Measurements from ENCODE around the gene MED23.

Gene MED23

DNA sequence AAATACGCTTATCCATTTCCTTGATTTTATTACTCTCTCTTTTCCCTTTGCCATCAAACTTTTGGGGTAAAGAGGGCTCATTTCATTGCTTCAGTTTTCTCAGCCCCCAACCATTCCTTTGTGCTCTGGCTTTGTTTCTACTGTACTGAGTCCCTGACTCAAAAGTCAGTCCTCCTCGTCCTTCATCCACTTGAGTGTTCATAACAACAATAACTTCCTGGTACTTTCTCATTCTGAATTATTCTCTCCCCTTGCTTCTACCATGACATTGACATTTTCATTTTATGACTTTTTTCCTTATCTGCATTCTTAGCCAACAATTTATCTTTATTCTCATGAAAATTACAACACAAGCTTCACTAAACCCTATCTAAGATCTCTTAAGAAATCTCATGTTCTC is 10.0 kb upstream of the MED23 start:
- FAIRE-seq: no peak

DNA sequence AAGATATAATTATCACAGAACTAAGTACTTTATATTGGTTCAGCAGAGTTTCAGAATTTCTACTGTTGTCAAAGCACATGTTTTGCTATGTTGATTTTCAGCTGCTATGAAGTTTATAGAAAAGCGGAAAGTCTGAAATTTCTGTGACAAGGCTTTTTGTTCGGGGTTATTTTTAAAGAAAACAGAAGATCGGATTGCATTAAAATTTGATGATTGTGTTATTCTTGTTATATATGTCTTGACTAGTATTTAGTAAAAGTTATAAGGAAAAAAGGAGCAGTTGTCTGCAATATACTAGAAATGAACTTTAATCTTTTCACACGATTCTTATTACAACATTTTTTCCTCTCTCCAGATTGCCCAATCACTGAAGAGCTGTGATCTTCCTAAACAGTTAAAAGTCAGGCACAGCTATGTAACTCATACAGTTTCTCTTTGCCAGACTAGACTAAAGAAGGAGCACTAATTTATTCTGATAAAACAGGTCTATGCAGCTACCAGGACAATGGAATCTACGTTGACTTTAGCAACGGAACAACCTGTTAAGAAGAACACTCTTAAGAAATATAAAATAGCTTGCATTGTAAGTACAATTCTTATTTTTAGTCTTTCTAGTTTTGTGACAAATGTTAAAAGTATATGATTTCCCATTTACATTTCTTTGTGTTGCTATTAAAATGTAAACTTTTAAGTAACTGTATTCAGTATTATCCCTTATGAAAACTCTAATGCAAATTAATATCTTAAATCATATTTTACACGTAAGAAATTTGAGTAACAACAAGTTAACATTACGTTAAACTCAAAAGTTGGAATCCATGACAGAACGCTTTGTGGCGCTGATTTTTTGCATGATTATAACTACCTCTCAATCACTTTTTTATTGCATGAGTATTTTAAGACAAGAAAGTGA is 9.1 kb upstream of the MED23 start, which contains the start of gene ENPP3:
ENPP3 (plus strand) TSS at position 423 of the 913 bp plus-strand sequence; CDS start at position 506, 83 bp downstream.
- peak; percentile 83 for FAIRE-seq

DNA sequence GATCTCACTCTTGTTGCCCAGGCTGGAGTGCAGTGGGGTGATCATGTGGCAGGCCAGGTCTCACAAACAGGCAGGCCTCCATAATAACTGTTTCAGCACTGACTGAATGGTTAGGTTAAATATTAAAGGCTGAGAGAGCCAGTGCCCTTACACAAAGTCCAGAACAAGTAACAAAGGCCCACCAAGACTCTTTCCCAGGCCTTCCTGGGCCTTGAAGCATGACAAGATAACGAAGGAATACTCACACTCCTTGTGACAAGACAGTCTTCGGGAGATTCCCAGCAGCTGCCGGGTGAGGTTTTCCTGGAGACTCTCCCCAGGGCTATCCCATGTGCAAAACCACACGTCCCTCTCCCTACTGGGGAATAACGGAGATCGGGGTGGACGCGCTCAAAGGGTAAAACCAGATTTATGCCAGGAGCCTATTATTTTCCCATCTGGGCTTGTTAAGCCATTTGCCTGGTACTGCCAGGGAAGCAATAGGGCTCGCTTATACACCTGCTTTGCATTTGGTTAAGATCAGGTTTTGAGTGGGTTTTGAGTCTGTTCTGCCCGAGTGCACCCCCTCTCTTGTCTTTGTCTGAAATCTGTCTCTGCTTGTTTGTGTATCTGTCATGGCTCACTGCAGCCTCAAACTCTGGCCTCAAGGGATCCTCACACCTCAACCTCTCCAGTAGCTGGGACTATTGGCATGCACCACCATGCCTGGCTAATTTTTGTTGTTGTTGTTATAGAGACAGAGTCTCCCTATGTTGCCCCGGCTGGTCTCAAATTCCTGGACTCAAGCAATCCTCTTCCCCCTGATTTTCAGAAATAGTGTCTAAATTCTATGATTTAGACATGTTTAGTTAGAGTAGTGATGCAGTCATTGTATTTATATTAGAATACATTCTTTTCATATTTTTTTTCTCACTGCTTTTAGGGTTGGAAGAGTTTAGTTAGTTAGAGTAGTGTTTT is 7.6 kb upstream of the MED23 start:
- no peak for FAIRE-seq

DNA sequence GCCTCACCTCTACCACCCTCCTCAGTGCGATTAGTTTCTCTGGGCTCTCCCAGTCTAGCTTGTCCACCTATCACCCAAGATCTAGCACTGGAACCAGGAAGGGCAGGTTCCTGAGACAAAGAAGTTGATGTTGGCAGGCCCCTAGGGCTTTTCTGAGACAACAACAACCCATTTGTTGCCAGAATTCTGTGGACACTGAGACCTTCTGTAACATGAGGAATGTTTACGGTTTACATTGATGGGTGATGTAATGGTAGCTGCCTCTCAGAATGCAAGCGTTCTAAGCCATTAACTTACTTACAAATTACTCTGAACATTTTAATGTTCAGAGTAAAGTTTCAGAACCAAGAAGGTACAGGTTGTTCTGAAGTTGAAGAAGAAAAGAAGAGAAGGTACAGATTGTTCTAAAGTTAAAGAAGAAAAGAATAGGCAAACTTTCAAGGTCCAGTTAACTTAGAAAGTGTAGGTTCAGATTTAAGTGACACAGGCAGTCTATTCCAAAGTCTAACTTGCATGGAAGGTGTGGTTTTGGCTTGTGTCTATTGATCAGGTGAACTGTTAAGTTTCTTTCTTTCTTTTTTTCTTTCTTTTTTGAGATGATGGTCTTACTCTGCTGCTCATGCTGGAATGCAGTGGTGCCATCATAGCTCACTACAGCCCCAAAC is 3.7 kb upstream of the MED23 start:
- FAIRE-seq: no peak

DNA sequence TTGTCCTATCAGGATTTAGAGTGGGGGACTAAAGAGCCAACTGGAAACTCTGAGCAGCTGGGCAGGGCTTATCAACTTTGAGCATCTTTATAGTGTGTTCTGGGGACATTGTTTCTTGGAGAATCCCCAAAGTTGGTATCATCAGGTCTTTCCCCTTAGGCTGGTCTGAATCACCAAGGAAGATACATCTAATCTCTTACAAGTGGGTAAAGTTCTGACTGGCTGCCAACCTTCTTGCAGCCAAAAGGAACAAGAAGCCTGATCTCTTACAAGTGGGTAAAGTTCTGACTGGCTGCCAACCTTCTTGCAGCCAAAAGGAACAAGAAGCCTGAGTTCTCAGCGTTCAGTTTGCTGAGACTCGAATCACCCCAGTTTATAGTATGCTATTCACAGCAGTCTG is 1.6 kb upstream of the MED23 start:
- FAIRE-seq: no peak

DNA sequence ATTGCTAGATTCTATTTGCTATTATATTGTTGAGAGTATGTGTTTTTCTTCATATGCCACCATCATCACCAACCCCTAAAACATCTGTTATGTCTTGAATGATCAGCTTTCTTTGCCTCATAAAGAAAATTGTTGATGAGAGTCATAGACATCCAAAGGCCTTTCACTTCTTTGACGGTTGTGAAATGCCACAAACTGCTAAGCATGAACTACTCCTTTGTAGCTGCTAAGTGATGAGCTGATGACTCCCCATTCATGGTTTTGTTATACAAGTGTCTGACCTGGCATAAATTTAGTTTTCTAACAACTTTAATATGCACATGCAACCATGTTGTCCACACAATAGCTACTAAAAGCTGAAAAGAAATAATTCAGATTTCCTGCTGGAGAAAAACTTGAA is 684 bp upstream of the MED23 start:
- FAIRE-seq: no peak

DNA sequence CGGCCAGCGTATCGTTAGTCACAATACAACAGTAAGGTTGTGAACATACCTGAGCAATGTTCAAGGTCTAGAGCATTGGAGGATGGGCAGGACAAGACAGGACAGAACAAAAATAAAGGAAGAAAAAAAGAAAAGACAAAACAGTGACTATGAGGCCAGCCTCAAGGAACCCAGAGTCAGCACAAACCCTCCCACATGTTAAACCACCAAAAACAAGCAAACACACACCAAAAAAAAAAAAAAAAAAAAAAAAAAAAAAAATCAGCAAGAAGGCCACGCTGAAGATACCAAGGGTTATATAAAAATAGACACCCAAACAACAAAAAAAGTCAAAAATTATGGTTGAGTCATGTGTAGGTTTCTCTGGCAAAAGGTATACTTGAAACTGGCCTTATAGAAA is 12.8 kb downstream of the MED23 start:
- FAIRE-seq: no peak

DNA sequence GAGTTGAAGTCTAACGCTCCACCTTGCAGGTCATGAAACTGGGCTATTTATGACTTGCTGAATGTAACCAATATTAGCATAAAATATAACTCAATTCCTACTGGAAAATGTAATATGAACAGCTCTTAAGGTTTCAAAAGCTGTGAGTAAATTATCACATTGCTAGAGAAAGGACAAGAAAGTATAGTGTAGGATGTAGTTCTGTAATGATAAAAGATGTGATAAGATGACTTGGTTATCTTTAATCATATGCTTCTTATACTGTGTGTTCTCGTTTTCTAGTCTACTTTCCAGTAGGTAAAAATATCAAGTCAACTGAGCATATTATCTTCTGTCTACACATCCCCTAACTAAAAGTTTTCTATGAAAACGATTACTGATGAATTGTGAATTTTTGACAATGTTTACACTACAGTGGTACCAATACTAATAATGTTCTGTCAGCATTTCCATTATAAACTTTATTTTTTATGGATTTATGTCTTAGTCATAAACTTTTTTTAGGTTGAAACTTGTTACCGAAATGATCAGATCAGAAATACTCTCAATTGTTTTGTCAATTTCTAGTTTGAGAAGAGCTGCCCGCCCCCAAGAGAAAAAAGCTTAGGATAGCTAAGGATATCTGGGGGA is 14.6 kb downstream of the MED23 start:
- FAIRE-seq: no peak

DNA sequence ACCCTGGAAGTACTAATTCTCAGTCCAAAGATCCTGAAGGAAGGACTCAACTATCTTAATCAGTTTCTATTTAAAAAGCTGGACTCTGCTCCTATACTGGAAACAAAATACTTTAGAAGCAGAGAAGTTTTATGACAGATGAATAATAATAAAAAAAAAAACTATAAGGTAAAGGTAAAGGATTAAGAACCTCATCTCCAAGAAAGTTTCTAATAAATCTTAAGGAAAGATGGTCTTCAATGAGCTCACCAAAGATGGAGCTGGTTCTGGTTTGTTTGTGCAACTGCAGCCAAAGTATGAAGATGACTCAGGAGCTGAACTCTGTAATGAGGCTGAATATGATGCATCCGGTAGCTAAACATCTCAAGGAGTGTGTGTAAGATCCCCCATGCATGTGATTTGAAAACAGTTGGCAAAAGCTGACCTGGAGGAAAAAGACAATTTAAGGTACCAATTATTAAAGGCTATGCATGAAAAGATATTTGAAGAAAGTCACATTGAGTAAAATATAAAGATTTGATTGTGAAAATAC is 25.2 kb downstream of the MED23 start:
- FAIRE-seq: no peak

DNA sequence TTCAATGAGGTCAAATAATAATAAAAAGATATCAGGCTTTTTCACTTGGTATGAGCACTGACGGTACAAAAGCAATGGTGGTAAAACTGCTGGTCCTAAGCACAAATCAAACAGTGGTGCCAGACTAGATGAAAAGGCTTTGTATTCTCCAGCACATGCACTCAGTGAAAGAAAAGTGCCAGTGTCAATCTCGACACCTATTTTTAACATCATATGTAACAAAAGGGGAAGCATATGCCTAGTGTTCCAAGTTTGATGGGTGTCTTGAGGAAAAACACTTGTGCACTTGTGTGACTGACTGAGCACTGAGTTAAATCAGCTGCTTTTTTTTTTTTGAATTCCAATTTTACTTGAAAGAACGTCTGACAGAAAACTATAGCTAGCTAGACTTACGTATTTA is 27.3 kb downstream of the MED23 start:
- no peak for FAIRE-seq

DNA sequence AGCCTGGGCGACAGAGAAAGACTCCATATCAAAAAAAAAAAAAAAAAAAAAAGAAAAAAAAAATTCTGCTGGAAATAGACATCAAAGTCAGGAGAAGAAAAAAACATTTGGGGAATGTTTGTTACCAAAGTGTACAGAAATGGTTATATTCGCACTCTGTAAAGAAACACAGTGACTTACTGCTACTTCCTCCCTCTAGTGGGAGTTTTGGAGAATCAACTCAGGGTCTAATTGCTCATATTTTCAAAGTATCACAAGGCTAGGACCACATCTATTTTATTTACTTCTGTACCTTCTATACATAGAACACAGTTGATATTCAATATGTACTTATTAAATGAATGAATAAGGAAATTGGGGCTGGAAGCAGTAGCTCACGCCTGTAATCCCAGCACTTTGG is 30.6 kb downstream of the MED23 start:
- no peak for FAIRE-seq

DNA sequence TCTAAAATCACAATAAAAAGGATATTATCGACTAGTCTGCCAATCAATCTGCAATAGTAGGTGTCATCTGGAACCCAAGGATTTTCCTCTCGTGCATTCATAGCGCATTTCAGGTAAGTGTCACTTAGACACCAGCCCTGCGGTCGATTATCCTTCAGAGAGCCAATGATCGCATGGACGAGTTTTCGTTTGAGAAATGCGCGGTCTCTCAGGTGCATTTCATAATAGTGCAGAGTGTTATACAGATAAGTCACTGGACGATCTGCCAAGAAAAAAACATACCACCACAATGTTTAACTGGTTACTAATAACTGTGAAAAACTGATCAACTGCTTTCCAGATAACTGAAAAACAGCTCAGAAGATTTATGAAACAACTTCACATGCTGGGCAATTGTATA is 34.0 kb downstream of the MED23 start:
- no peak for FAIRE-seq

DNA sequence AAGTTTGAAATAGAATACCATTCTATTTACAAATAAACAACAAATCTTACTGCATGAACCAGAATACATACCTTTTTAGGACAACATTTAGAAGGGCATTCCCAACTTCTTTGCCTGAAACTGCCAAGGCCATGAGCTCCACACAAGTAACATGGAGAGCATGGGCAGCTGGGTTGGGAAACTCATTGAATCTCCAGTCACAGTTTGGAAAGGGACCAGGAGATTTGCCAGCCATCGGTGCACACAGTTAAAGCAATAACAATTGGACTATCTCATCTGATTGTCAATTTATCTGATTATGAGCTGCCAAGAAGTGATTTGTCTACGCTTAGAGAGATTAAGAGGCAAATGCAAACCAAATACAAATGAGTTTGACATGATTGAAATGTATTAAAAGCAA is 35.1 kb downstream of the MED23 start:
- FAIRE-seq: no peak

DNA sequence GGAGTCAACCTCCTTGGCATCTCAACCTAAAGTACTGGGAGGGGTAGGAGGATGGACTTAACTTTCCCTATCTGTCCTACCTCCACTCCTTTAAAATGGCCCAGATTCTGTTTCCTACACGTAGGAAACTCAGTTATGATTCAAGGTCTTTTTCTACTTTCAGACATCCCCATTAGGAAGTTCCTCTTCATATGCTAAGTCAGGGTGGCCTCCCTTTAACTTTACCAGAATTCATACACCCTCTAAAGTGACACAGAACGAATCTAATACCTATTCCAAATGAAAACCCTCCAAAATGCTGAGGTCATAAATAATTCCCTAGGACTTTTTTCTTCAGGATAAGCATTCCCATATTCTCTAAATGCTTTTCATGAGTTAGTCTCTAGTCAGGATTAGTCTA is 39.4 kb downstream of the MED23 start:
- no peak for FAIRE-seq

DNA sequence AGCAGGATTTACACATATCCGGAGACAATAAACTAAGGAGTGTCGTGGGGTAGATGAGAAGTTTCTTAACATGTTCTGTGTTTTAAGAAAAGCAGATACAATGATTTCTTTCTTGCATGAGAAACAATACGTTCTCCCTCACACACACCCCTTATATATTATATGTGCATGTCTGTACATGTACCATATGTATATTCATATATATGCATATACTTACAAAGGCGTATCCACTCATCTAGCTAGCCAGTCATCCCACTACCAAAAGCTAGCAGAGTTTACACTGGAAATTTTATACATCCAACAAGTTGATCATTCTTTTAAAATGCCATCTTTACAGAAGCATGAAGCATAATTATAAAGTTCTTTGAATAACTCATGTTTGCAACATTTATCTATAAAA is 40.1 kb downstream of the MED23 start:
- no peak for FAIRE-seq

DNA sequence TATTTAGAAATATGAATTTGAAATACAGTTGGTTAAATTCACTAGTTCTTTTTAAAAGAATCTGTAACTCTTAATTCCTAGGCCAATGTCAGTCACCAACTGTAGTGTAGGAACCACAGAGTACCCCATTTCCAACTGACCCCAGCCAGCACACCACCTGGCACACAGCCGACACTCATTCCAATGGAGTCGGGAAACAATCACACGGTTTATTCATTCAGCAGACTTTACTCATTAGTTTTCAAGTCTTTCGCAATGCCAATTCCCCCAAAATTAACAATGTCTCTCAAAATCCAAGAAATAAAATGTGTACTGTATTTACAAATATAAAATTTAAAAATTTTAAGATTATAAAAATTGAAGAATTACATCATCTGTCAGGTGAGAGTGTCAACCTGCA is 41.5 kb downstream of the MED23 start:
- FAIRE-seq: peak; percentile 31

DNA sequence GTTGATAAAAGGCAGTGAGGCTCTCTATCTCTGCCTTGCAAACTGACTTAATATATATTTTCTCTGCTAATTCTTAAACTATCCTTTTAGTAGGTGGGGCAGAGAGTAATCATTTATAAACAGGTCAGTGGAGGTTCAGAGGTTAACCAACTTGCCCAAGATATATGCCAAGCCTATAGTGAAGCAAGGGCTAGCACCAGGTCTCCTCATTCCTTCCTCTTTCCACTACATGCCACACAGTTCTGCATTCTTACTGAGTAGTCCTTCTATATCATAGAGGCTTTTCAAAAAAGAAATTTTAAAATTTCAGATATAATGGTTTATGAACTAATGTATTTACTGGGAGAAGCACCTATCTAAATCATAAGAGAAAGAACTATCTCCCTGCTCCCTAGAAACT is 46.5 kb downstream of the MED23 start:
- no peak for FAIRE-seq

DNA sequence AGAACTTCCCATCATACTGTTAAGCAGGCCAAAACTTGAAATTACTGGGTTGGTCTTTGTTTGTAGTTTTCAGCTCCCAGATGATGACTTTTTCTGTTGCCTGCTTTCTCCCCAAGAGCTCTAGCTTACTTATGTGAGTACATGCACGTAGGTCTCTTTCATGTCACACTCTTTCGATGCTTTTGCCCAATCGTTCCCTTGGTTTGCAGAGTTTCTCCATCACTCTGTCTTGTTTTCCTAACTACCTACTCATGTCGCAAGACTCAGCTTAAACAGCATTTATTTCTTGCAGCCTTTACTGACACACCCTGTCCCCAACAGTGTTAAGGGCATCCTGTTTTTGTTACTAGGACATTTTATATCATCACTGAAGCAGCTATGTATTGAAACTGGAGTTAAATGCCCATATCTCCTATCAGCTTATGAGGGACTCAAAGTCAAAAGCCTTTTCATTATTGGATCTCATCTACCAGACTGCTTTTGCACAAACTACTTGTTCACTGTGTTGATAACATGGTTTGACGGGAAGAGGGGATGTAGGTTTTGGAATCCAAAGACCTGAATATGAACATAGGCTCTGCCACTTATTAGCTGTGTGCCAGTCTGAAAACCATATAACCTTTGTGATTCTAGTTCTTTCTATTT is 52.1 kb downstream of the MED23 start:
- no peak for FAIRE-seq

DNA sequence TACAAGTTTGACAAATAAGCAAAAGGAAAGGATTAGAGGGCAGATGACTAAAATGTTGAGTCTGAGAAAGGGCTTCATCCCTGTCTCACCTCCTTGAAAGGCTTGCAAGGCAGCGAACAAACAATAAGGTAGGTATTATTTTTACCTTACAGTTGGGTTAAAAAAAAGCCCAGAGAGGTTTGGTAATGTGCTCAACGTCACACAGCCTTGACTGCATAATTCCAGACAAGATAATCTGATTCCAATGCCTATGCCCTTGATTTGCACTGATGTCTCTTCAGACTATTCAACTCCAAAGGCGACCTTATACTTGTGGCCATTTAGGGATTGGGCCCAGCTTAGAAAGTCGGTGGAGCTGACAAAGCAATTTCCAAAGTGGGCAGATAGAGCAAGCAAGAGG is 53.4 kb downstream of the MED23 start:
- FAIRE-seq: no peak

DNA sequence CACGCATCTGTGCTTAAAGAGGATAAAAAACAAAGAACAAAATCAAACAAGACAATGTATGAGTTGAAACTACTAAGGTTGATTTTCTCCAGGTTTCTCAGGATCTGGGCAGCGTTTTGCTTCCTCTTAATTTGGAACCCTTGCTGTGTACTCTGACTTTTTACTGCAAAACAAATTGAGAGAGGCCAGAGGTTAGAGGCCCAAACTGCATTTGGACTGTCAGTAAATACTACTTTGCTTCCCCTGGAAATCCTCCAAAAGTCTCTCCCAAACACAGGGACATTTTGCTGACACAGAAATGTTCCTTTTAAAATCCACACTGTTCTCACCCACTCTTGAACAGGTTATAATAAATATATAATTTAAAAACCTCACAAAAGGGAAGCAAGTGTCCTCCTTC is 53.9 kb downstream of the MED23 start:
- no peak for FAIRE-seq

DNA sequence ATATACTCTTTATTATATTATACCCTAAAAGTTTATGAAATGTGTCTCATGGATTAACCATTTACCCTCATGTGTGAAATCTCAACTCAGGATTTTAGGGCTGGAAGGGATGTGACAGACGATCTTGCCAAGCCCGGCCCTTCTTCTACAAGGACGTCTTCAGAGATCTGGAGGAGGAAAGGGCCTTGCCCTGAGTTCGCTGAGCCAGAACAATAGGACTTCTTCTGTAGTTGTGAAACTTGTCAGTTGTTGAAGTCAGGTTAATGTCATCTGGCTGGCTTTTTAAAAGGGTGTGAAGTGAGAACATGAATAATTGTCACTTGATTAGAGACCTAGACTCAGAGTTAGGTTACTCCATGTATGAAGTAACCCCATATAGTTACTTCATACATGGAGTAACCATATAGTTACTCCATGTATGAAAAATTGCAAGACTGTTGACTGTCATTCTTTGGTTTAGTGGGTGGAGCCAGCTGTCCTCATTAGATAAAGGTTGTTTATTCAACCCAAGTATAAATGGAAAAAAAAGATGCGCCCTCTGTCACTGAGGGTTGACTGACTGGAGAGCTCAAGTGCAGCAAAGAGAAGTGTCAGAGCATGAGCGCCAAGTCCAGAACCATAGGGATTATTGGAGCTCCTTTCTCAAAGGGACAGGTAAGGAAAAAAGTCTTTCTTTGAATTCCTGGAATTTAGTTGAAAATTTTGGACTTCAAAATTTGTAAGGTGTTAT is 55.2 kb downstream of the MED23 start, which contains the start of gene ARG1:
ARG1 (plus strand) TSS at position 541 of the 730 bp plus-strand sequence; CDS start at position 598, 57 bp downstream.
- FAIRE-seq: no peak

Data from colon (tissue), 2 donors.